Stimulated activated CD8-positive, alpha-beta memory T cell treated with anti-CD3 and anti-CD28 coated beads, Interleukin-12 subunit alpha, Interleukin-12 subunit beta, amount 100 ng/mL, for 24 hours (primary cell): ENCODE data around the gene PPFIBP1.

Source experiments
- DNase-seq: peaks from one replicate; pipeline ENCODE4 v3.0.0-alpha.2; 2020; ENCODE audit errors: extremely low read depth

PPFIBP1 gene

DNA sequence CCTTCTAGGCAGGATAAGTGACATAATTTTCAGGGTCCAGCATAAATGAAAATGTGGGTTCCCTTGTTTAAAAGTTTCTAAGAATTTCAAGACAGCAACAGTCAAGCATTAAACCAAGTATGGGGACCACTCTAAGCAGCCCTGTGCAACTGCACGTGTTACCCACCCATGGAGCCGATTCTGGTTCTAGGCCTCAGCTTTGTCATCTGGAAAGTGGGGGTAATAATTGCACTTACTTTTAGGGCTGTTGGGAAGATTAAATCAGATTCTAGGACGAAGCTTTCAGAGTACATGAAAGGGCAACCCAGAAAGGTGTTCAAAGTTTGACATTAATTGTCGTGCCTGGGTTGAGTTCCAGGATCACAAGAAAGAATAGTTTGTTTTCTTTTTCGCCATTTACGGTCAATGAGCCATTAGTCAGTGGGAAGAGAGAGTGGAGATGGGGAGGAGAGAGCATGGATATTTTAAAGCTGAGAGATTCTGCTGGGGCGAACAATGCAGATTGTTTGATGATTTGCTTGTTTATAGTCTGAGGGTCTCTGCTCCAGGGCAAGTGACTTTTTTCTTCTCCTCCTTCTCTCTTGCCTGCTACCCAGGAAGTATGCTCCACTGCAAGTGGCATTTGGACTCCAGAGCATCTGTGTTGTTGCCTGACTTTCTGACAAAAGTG, 10.7 kb upstream of the PPFIBP1 start:
- DNase-seq: no peak

DNA sequence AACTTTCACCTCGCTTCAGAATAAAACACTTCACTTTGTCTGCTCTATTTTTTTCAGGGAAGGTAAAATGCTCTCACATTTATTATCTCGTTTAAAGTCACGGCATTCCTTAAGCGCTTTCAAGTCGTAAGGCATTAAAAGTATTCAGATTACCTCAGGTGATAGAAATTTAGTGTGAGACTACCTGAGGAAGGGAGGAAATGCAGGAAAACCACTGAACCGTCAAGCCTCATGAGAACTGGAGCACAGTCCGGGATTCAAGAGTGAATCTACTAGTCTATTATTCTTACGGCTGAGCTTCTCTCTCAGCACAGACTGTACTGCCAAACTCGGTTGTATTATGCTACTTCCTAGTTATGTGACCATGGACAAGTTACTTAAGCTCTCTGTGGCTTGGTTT, 8.3 kb upstream of the PPFIBP1 start:
- DNase-seq: no peak

GRCh38 chr12:27516625-27517024, 7.4 kb upstream of the PPFIBP1 start:
- no peak for DNase-seq

GRCh38 chr12:27517546-27517945, 6.5 kb upstream of the PPFIBP1 start:
- DNase-seq: no peak

GRCh38 chr12:27517961-27518665, 5.9 kb upstream of the PPFIBP1 start:
- DNase-seq: no peak

DNA sequence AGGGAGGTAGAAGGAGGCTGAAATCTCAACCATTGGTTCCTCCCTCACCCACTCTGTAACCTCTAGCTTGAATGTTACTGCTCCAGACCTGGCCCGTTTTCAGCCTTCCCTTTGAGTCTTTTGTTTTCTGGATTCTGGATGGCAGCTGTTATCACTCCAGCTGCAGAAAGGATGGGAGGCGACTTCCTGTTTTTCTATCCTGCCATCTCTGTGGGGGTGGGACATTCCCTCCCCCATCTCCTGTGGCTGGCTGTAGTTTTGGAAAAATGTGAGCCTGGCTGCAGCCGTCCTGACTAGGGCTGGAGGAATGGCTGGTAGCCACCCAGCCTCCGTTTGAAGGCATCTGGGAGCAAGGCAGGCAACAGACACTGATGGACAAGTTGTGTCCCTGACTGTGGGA, 2.9 kb upstream of the PPFIBP1 start:
- no peak for DNase-seq

DNA sequence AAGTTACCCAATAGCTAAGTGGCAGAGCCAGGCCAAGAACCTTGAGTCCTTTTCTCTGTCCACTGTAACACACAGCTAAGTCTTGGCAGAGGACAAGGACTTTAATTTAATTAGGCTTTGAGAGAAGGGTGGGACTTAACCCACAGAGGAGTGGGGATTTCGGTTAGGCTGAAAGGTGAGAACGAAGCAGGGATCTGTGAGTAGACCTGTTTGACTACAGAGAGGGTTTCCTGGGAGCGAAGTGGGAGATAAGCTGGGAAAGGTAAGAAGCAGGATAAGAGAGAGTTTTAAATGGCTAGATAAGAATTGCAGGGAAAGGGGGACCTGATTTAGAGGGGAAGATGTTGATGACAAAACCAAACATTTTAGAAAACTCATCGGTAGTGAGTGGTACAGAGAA, 2.0 kb upstream of the PPFIBP1 start:
- no peak for DNase-seq

DNA sequence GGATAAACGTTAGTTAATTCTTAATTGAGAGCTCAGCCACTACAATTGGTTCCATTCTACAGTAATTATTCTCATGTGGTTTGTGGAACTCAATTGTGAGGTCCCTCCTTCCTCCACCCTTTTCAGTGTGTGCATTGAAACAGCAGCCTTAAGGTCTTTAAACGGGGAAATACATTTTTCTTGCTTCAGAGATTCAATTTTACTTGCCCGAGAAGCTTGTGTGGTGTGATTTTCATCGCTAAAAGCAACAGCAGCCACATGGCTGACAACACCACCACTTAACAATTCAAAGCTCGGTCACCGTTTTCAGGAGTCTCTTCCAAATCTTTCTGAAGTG, 733 bp upstream of the PPFIBP1 start:
- DNase-seq: no peak

DNA sequence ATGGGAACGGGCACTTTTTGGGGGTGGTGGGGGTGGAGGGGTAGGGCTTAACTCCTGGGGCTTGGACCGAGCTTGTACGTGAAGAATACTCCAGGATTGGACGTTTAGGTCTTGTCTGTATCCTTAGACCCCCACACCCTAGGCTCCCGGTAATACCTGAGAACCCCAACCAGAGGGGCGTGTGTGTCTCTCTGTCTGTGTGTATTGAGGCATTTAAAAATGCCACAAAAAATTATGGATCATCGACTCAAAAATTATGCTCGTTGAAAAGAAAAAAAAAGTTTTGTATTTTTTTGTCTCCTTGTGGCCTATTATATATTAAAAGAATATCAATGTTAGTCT, 459 bp downstream of the PPFIBP1 start:
- DNase-seq: no peak

DNA sequence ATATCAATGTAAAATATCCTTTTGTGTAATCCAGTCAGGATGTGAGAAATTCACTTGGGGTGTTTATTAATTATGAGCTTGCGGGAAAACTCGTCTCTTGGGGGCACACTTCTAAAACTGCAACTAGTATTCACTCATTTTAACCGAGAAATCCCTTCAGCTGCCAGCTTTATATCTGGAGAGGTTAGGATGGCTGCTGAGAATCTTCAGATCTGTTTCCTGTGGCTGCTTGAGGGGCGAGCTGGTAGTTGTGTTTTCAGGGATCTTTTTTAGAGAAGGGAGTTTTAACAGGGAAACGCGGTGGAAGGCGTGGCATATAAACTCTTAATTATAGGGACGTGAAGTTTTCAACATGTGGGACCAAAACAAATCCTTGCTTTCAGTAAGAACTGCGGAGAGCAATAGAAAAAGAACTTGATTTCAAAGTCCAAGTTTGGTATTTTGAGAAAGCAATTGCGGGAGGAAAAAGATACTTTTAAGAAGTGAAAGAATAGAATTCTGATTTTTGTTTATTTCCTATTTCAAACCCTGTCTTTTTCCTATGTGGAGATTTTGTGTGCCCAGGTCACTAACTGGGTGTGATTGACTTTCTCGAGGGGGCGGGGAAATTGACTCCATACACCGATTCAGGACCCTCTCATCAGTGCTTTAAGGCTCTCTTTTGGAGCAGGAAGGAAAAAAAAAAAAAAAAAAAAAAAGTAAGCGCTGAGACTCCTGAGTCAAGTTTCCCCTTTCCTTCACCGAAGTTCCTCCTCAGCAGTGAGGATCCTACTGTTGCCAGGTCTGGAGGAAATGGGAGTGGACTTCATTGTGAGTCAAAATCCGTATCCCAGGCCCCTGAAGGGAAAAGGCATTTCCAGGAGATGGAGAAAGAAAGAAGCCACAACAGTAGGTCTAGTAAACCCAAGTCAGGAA, 1.1 kb downstream of the PPFIBP1 start:
- DNase-seq: no peak

- no peak for DNase-seq
Measured at GRCh38 chr12:27527512-27527911, 3.5 kb downstream of the PPFIBP1 start.

GRCh38 chr12:27528788-27529187, 4.8 kb downstream of the PPFIBP1 start:
- no peak for DNase-seq

GRCh38 chr12:27530157-27530922, 6.3 kb downstream of the PPFIBP1 start:
- no peak for DNase-seq

DNA sequence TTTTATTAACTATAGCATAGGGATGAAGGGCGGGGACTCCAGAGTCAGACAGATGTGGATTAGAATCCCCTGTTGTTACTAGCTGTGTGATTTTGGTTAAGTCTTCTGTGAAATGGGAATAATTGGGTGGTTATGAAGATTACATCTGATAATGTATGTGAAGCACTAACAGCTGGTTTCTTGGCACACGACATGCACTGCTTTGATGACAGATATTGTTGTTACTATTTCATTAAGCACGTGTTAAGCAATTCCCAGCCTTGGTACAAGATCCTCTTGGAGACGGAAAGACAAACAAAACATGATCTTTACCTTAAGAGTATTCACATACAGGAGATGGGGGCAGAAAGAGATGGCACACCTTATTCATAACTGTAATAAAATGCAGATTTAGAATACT, 7.9 kb downstream of the PPFIBP1 start:
- DNase-seq: no peak

- no peak for DNase-seq
Measured at GRCh38 chr12:27534060-27534764, 10.2 kb downstream of the PPFIBP1 start.

- DNase-seq: no peak
Measured at GRCh38 chr12:27534765-27535161, 10.8 kb downstream of the PPFIBP1 start.

DNA sequence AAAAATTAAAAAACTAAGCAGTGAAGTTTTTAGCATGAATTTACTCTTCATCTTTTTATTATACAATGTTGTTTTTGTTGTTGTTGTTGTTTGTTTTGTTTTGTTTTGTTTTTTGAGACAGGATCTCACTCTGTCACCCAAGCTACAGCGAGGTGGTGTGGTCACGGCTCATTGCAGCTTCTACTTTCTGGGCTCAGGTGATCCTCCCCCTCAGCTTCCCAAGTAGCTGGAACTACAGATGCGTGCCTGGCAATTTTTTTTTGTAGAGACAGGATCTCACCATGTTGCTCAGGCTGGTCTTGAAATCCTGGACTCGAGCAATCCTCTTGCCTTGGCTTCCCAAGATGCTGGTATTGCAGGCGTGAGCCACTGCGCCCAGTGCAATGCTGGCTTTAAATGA, 11.3 kb downstream of the PPFIBP1 start:
- DNase-seq: no peak

DNA sequence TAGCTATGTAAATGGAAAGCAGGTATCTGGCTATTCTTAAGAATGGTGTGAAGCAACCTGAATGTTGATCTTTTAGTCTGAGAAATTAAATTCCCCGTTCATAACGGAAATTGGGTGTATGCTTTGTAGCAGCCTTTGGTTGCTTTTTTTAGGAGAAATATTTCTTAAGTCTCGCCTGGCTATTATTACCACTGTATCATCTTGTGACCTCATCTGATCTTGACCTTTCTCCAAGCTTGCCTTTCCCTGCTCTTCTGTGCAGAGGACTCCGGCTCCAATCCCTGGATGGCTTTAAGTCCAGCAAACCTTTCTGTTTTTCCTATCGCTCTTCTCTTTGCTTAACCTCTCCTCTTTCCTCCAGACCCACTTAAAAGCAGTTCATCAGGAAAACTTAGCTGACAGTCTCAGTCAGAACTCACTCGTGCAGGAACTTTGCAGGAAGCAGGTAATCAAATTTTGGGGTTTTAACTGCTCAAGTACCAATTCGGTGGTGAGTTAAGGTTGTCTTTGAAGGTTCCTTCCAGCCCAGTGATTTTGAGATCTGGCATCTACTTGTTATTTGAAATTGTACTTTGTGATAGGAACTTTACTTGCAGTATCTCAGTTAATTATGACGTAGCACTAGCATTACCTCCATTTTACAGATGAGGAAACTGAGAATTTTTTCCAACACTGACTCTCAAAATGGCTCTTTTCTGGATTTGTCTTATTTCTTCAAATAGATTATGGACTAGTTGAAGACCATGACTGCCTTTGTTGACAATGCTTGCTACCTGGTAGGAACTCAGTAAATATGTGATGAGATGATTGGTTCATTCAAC, 14.1 kb downstream of the PPFIBP1 start:
- DNase-seq: no peak

DNA sequence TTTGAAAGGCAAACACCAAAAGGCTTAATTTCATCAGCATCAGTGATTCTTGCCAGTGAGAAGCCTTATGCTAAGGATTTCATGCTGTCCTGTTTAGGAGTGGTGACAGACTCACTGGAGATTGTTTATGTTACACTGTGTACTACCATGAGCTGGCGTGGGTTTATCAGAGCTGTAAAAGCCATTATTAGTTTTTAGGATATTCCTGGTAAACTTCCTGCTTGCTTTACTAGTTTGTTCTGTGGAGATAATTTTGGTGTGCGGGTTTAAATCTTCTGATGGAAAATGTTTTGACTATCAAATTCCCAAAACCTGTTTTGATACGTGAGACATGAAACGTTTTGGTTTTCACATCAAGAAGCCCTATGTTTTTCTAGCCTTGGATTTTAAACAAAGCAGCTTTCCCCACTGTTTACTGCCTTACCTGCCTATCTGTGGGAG, 15.2 kb downstream of the PPFIBP1 start:
- DNase-seq: no peak

DNA sequence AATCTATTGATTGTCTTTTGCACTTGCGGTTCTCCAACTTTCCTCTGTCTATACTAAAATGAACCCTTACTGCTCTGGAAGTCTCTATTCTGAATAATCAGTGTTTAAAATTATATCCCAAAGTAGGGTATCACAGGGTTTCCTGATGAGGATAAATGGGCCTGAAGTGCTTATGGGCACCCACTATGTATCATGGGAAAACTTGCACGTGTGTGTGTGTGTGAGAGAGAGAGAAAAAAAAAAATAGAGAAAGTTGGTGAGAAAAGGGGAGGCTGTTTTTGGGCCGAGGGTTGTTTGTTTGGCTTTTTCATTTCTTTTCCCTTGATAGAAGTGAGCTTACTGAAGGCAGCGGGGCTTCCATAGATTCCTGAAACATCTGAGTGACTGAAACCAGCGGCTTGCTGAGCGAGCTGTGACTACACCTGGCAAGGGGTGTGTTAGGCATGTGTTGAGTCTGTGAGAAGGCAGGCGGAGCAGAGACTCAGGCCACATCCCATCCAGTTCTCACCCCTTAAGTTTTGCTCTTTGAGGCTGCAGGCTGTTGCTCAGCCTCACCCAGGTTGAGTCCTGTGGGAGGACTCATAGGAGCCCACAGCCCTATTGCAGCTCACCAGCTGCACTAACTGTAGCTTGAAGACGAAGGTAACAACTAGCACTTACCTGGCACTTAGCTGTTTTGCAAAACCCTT, 17.2 kb downstream of the PPFIBP1 start:
- DNase-seq: no peak
